ENCODE measurements around the gene GAGE12G.
"Not testable (repeated sequence)": the region's sequence is repeated elsewhere in the genome, so short reads cannot be mapped to it uniquely, and the experiment has no call there.

DNA sequence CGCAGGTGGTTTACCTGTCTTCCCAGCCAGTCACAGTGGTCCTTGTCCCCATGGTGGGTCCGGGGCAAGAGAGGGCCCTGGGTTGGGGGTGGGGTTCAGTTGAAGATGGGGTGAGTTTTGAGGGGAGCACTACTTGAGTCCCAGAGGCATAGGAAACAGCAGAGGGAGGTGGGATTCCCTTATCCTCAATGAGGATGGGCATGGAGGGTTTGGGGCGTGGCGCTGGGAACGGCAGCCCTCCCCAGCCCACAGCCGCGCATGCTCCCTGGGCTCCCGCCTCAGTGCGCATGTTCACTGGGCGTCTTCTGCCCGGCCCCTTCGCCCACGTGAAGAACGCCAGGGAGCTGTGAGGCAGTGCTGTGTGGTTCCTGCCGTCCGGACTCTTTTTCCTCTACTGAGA, at the start of gene GAGE12G:
- TF ChIP-seq, protein P1, sequence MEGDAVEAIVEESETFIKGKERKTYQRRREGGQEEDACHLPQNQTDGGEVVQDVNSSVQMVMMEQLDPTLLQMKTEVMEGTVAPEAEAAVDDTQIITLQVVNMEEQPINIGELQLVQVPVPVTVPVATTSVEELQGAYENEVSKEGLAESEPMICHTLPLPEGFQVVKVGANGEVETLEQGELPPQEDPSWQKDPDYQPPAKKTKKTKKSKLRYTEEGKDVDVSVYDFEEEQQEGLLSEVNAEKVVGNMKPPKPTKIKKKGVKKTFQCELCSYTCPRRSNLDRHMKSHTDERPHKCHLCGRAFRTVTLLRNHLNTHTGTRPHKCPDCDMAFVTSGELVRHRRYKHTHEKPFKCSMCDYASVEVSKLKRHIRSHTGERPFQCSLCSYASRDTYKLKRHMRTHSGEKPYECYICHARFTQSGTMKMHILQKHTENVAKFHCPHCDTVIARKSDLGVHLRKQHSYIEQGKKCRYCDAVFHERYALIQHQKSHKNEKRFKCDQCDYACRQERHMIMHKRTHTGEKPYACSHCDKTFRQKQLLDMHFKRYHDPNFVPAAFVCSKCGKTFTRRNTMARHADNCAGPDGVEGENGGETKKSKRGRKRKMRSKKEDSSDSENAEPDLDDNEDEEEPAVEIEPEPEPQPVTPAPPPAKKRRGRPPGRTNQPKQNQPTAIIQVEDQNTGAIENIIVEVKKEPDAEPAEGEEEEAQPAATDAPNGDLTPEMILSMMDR (IDR thresholded peaks at IDR 0.05; ENCODE audit: insufficient read depth, low read depth, low read length): not testable (repeated sequence)
- TF ChIP-seq EZH2 (IDR thresholded peaks at IDR 0.05; ENCODE audit: insufficient read depth, low read length): not testable (repeated sequence)
